HG02970 (cell line): Measurements from ENCODE around the gene FAM111B.
"Not testable (repeated sequence)": the region's sequence is repeated elsewhere in the genome, so short reads cannot be mapped to it uniquely, and the experiment has no call there.

Source experiments
- ATAC-seq: cut with Tn5 transposase; IDR thresholded peaks from one replicate; pipeline ENCODE4 v1.9.1; 2021; ENCODE audit warnings: mild to moderate bottlenecking, moderate library complexity, moderate number of reproducible peaks; ENCODE audit not compliant: unreplicated experiment, low FRiP score

Gene FAM111B, protein sequence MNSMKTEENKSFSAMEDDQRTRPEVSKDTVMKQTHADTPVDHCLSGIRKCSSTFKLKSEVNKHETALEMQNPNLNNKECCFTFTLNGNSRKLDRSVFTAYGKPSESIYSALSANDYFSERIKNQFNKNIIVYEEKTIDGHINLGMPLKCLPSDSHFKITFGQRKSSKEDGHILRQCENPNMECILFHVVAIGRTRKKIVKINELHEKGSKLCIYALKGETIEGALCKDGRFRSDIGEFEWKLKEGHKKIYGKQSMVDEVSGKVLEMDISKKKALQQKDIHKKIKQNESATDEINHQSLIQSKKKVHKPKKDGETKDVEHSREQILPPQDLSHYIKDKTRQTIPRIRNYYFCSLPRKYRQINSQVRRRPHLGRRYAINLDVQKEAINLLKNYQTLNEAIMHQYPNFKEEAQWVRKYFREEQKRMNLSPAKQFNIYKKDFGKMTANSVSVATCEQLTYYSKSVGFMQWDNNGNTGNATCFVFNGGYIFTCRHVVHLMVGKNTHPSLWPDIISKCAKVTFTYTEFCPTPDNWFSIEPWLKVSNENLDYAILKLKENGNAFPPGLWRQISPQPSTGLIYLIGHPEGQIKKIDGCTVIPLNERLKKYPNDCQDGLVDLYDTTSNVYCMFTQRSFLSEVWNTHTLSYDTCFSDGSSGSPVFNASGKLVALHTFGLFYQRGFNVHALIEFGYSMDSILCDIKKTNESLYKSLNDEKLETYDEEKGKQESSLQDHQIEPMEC

DNA sequence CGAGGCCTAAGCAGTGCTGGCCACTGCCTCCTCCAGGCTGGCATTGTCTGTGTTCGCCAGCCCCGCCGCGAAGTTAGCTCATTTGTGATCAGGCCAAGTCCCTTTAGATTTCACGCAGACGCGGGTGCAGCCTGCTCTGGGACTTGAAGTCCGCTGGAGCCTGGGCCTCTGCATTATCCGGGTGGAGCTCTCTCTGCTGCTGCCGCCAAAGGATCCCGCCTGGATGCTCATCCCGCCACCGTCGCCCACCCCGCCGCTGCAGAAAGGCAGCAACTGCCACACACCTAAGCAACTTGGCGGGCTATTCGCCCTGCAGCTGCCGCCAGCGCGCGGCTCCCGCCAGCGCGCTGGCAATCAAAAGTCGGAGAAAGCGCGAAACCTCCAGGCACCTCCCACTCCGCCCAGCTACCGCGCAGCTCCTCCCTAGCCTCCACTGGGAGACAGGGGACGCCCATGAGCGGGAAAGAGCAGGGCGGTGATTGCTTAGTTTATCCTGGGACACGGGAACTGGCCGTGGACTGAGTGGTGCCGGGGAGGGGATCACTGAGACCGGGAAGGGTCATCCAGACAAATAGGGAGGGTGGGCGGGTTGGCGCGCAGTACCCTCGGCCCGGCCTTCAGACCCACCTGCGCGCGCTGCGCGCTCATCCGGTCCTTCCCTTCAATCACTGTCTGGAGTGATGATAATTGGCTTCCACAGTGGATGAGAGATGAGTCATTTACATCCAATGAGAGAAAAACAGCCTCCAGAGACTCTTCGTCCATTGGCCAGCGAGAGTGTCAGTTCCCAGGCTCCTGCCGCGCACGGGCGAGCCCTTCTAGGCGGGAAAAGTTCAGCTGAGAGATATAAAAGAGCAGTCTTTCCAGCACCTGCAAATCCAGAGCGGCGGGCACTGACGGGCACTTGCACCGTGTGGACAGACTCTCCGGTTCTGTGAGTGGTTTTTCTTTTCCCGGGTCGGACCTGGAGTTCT, at the start of gene FAM111B:
Gene FAM111B (plus strand): TSS at position 875 of the 974 bp plus-strand sequence. CDS start 2,389 bp downstream, outside the sequence.
- ATAC-seq, result peak; percentile 70

DNA sequence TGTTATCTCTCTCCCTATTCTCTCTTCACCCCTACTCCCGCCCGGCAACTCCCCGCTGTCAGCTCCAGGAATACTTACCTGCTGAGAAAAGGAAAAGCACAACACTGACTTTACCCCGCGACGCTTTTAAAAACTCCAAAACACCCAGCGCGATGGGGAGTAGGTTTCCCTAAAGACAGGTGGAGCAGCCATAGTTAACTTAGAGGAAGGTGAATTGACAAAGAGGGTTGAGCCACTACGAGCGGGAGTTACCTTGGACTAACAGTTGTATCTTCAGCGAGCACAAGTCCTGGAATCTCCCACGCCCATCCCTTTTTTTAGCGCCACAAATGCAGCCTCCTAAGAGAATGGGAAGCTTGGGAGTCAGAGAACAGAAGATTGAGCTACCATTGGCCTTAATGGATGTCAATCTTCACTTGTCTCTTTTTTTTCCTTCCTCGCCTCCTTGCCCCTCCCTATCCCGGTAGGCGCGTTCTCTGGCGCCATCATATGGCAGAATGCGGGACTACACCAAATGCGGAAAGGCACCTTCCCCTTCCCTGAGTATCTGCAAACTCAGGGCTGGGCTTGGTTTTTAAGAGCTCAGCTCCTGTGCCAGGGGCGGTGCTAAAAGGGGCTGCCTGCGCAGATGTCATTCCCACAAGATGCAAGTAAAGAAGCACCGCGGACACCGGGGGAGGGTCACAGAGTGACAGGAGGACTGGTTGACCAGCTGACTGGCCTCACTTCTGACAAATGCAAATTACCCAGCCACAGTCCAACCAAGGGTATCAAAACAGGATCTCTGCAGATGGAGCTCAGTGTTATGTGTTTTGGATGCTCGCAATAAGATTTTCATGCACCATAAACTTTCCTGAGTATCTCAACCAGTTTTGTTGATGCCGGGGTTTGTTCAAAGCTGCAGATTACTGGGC, 48.7 kb upstream of the FAM111B start:
- ATAC-seq, result peak; percentile 83

DNA sequence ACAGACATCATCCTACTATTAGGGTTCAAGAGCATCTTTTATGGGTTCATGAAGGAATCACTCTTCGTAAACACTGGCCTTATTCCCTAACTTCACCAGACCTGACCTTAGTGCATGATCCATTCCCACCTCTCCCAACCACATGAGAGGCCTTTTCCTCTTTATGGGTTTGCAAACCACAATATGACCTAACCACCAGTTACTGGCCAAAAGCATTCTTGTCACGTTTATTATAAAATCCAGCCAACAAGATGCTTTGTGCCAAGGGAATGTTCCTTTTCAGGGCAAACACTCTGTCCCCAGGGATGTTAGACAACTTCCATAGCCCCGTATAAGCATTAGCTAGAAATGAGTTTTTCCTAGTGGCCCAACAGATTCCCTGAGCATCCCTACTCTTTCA, 46.9 kb upstream of the FAM111B start:
- not testable (repeated sequence) for ATAC-seq

DNA sequence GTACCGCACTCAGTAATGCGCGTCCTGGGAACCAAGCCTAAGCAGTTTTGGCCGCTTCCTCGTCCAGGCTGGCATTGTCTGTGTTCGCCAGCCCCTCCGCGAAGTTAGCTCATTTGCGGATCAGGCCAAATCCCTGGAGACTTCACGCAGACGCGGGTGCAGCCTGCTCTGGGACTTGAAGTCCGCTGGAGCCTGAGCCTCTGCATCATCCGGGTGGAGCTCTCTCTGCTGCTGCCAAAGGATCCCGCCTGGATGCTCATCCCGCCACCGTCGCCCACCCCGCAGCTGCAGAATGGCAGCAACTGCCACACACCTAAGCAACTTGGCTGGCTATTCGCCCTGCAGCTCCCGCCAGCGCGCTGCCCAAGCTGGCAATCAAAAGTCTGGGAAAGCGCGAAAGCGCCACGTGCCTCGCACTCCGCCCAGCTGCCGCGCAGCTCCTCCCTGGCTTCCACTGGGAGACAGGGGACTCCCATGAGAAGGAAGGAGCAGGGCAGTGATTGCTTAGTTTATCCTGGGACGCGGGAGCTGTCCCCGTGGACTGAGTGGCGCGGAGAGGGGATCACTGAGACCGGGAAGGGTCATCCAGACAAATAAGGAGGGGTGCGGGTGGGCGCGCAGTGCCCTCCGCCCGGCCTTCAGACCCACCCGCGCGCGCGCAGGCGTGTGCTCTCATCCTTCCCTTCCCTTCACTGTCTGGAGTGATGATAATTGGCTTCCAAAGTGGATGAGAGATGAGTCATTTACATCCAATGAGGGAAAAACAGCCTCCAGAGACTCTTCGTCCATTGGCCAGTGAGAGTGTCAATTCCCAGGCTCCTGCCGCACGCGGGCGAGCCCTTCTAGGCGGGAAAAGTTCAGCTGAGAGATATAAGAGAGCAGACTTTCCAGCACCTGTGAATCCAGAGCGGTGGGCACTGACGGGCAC, 44.2 kb upstream of the FAM111B start:
- no peak for ATAC-seq

DNA sequence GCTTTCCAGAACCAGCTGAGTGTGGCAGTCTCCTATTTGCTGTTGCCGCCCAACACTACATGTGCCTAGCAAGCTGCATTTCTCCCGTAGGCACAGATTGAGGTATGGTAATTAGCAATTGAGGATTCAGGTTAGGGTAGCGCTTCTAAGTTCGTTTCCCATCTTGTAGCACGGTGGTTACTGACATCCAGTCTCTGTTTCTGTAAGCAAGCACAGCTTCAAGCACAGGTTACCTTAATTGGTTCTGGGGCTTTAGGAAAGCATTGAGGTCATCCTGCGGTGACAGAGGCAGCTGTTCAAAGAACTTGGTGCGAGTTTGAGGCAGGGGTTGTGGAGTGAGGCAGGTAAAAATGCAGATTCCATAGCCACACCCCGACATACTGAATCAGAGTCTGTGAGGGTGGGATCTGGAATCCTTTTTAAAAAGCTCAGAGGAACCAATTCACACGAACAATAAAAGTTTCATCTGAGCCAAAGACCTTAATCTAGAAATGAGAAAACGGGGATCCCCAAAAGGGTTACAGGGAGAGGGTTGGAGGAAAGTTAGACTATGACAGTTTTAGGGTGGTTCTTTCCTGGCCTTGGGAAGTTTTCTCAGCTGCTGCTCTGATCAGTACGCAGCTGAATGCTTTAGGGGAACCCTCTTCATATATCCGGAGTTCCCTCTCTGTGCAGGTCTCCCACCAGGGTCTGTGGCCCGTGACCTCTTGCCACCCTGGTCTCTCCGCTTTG, 42.9 kb upstream of the FAM111B start:
- not testable (repeated sequence) for ATAC-seq

DNA sequence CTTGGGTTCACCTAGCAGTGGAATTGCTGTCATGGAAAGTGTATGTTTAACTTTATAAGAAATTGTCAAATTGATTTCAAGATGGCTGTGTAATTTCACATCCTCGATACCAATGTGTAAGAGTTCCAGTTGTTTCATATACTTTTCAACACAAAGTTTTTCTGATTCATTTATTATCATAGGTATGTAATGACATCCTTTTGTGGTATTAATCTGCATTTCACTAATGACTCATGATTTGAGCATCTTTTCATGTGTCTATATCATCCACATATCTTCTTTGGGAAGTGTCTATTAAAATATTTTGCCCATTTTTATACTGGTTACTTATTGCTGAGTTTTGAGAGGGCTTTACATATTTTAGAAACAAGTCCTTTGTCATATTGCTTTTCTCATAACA, 38.0 kb upstream of the FAM111B start:
- ATAC-seq, result no peak

DNA sequence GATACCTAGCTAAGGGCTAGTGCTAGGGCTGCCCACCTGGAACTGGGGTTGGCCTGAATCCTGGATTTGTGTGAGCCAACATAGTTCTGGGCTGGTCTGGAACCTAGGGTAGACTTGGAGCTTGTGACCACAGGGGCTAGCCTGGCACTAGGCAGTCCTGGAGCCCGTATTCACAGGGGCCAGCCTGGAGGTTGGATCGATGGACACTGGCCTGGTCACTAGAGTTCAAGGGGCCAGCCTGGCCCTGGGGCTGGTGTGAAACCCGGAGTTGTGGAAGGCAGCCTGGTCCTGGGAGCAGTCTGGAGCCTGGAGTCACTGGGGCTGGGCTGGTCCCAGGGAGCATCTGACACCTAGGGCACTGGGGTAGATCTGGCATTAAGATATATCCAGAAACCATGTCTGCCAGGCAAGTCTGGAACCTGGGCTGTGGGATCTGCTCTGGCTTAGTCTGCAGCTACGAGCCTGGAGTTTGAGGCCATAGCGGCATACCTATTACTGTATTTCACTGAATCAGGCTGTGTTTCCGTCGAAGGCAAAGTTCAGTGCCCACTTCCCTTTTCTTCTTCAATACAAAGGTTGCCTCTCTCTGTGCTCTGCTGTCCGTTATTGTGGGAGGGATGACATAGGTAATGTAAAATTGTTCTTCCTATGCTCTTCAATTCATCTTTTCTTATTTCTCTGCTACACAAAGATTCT, 30.0 kb upstream of the FAM111B start:
- no peak for ATAC-seq

DNA sequence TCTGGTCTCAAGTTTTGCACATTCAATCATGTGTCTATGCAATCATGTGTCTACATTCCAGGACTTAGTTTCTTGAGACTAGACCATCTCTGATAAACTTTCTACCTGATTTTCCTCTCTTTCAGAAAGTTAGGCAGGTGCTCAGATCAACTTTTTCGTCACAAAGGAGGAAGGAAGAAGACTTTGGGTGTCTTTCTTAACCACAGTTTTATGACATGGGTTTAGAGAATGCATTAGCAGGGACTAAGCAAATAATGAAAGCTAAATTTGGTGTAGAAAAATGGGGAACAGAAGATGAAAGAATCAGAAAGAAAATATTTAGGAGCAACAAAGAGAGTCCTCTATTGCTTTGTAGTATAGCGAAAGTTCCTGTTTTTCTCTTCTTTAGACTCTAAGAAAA, 28.6 kb upstream of the FAM111B start:
- ATAC-seq, result no peak

DNA sequence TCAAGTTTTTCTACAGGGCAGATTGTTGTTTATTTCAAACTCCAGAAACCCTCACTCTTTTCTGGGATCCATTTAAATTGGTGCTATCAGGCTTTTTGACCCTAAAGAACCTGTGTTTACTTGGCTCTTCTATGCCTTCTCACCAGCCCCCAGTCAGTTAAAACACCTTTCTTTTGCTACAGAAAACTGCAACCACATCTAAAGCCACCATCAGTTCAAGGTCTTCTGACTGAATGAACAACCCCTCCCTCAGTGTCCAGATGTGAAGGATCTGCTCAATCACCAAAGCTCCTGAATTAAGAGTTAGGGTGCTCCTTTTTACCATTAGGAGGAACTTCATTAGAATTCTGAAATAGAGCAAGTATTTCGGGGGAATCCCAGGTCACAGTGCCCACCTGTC, 28.0 kb upstream of the FAM111B start:
- ATAC-seq, result no peak

DNA sequence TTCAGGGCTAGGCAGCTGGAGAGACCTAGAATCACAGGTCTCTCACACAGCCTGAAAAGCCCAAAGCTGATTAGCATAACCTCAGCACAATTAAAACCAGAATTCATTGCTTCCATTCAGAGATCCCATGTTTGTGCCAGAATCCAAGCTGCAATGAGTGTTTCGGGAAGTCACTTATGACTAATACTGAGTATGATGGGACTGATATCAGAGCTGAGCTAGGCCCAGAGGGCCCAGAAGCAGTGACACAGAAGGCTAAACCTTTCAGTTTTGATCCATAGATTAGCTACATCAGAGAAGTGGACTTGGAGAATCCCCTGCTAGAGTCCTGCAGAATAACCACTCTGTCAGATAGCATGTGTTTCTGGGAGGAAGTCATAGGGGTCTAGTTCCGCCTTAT, 26.6 kb upstream of the FAM111B start:
- ATAC-seq, result not testable (repeated sequence)

DNA sequence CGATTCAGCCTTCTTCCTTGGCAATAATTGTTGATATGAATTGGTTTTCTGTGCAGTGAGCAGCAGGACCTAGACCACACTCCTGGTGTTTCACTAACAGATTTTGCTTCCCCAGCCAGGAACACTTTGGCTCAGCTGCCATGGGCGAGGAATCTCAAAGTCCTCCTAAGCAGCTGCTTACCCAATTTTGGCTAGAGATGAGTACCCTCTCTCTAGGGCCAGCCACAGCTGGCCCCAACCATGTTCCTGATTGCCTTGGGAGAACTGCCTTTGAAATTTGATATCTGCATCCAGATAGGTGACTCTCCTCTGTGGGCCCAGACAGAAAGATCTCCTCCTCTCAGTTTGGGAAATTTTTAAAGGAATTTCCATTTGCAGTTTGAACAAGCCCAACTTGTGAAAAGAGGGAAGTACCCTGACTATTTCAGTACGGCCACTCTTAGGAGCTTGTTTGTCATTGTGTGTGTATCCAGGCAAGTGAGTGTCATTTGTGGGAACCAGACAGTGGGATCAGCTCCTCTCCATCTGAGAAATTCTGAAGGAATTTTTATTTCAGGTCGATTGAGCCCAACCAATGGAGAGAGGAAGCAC, 25.5 kb upstream of the FAM111B start:
- ATAC-seq, result not testable (repeated sequence)

DNA sequence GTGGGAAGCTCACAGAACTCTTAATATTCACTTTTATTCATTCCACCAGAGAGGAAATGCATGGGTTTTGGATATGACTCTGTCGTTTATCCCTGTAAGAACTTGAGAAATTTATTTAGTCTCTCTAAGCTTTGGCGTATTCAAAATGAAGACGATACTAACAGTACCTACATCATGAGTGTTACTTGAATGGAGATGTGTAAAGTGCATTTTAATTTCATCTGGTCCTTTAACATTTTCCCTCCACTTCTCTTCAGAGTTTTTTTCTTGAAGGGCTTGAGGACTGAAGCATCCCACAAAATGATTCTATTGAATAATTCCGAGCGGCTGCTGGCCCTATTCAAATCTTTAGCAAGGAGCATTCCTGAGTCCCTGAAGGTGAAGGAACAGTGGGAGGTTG, 21.0 kb upstream of the FAM111B start, which contains the start of gene GLYATL1B:
Gene GLYATL1B (plus strand): TSS at position 301 of the 400 bp plus-strand sequence. CDS start 0 bp downstream, at position 301.
- ATAC-seq, result not testable (repeated sequence)

DNA sequence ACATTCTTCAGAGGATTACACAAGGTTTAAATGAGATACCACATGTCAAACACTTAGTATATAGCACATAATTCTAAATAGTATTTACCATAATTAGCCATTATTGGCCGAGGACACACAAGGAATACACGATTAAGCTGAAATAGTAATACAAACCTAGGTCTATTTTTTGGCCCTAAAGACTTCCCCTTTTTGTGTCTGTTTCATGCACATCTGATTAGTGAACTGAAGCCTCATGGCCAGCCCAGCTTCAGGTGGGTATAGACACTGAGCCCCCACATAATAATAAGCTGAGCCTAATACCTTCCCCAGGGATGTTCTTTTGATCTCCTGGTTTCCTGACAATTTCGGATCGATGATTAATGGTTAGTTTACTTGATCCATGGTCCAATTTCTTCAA, 18.9 kb upstream of the FAM111B start:
- no peak for ATAC-seq

DNA sequence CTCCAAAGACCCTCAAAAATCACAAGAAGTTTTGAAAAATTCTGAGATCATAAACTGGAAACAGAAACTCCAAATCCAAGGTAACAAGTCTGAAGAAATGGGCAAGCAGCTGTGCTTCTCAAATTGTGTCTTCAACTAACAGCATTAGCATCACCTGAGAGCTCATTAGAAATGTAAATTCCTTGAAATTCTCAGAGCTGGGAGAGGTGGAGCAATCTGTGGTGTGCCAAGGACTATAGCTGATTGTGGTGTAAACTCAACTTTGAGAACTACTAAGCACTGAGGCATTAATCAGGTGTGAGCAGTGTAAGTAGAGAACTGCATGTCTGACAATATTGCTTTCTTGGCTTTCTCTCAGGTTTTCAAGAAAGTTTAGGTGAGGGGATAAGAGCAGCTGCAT, 13.5 kb upstream of the FAM111B start:
- ATAC-seq, result not testable (repeated sequence)

DNA sequence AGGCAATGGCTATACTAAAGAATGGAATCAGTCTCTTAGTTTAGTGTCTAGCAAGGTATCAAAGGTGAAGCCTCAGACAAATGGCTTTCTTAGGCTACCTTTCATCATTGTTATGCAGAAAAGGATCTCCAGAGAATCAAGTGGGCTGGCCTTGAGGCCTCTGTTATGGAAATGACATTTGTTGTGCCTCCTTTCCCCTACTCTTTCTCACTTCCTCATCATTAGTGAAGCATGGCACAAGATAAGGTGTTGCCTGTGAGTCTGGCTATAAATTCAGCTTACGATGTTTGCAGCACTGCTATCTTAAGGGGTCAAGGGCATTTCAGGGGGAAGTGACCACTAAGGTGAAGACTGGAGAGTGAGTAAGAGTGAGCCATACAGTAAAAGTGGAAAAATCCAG, 11.8 kb upstream of the FAM111B start:
- ATAC-seq, result peak; percentile 68

DNA sequence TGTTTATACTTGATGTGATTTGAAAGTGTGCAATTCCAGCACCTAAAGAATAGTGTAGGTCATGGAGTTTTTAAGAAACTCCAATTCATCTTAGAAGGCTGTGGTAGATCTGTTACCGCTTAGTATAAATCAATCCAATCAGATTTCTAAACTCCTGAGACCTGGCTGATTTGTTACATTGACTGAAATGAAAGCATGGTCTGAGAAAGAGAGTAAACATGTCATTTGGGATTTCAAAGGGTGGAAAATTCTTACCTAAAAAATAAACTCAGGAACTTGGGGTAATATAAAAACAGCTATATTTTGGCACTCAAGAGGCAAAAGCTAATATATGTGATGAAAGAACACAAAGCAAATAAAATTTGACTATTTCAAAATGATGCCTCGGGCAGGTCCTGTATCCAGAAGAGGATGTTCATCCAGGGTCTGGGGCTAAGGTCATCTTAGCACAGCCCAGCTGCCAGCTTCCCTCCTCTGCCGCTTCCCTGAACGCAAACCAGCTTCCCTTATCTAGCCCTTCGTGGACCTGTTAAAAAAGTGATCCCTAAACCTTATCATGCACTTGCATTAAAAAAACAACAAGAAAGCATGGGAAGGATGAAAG, 11.0 kb upstream of the FAM111B start:
- not testable (repeated sequence) for ATAC-seq
